ENCODE results near the gene PCDHA5. TPM values are rescaled to one million over a fixed set of nuclear protein-coding genes. Genes with fewer than 3 reads are reported as not detected.
"Not testable (repeated sequence)": the region's sequence is repeated elsewhere in the genome, so short reads cannot be mapped to it uniquely, and the experiment has no call there.

Gene PCDHA5
- total RNA-seq, 2 donors from 2014 or later: 2.3 to 4.0 TPM

DNA sequence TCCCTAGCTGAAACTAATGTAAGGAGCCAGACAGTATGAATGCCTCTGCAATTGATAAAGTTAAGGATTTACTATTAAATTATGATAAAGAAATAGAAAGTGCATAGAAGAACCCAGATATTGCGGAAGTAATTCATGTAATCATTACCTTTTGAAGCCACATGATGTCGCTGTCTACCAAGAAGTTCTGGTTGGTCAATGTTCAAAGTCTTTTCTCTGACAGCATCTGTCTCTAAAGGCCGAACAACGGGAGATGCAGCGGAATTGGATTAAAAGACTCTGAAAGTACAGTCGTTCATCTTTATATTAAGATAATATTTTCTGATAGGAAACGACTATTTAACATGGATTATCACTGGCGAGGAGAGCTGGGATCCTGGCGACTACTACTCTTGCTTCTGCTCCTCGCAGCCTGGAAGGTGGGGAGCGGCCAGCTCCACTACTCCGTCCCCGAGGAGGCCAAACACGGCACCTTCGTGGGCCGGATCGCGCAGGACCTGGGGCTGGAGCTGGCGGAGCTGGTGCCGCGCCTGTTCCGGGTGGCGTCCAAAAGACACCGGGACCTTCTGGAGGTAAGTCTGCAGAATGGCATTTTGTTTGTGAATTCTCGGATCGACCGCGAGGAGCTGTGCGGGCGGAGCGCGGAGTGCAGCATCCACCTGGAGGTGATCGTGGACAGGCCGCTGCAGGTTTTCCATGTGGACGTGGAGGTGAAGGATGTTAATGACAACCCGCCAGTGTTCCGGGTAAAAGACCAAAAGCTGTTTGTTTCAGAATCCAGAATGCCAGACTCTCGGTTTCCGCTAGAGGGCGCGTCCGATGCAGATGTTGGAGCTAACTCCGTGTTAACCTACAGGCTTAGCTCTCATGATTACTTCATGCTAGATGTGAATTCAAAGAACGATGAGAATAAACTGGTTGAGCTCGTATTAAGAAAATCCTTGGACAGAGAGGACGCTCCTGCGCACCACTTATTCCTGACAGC, 19.9 kb downstream of the PCDHA5 start, which contains the start of gene PCDHA8:
TSS of gene PCDHA8 (plus strand) at position 210 of the 985 bp plus-strand sequence. CDS start at position 345, 135 bp downstream.
- TF ChIP-seq, protein P1, sequence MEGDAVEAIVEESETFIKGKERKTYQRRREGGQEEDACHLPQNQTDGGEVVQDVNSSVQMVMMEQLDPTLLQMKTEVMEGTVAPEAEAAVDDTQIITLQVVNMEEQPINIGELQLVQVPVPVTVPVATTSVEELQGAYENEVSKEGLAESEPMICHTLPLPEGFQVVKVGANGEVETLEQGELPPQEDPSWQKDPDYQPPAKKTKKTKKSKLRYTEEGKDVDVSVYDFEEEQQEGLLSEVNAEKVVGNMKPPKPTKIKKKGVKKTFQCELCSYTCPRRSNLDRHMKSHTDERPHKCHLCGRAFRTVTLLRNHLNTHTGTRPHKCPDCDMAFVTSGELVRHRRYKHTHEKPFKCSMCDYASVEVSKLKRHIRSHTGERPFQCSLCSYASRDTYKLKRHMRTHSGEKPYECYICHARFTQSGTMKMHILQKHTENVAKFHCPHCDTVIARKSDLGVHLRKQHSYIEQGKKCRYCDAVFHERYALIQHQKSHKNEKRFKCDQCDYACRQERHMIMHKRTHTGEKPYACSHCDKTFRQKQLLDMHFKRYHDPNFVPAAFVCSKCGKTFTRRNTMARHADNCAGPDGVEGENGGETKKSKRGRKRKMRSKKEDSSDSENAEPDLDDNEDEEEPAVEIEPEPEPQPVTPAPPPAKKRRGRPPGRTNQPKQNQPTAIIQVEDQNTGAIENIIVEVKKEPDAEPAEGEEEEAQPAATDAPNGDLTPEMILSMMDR (IDR thresholded peaks at IDR 0.05): no peak
- no peak for TF ChIP-seq POLR2A (IDR thresholded peaks at IDR 0.05)
- Histone ChIP-seq H3K36me3 (replicated peaks in 1 of 2; ENCODE audit: insufficient read depth in 1 of 2, low read depth in 2 of 2) (no peaks in the 10 kb centered on the region), H3K9me3 (peaks cover 0 to 27% (median 0%) of the 10 kb centered on the region in 3 donors), H3K4me3 (no peak within 1 kb of the TSS), H3K4me1 (no peaks in the 10 kb centered on the region), H3K27me3 (no peaks in the 10 kb centered on the region), H3K27ac (no peak within 1 kb of the TSS)
- DNase-seq: no peak
- 17 to 25% methylated on average over 38 to 47 of the region's 47 CpGs for WGBS, 2 donors
- no peak for ATAC-seq
- intact Hi-C loops (cut with DNase I): no loop called here

DNA sequence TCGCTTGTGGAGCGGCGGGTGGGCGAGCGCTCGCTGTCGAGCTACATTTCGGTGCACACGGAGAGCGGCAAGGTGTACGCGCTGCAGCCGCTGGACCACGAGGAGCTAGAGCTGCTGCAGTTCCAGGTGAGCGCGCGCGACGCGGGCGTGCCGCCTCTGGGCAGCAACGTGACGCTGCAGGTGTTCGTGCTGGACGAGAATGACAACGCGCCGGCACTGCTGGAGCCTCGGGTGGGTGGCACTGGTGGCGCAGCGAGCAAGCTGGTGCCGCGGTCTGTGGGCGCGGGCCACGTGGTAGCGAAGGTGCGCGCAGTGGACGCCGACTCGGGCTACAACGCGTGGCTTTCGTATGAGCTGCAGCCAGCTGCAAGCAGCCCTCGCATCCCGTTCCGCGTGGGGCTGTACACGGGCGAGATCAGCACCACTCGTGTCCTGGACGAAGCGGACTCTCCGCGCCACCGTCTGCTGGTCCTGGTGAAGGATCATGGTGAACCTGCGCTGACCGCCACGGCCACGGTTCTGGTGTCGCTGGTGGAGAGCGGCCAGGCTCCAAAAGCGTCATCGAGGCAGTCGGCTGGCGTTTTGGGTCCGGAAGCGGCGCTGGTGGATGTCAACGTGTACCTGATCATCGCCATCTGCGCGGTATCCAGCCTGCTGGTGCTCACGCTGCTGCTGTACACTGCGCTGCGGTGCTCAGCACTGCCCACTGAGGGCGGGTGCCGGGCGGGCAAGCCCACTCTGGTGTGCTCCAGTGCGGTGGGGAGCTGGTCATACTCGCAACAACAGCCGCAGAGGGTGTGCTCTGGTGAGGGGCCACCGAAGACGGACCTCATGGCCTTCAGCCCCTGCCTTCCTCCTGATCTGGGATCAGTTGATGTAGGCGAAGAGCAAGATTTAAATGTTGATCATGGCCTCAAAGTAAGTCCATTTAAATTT, 21.7 kb downstream of the PCDHA5 start:
- DNase-seq (no peak), ATAC-seq (no peak)
- H3K4me3 ChIP-seq: no peak overlapping the region
- H3K36me3 ChIP-seq (replicated peaks in 1 of 2; ENCODE audit: insufficient read depth in 1 of 2, low read depth in 2 of 2): no peaks in the 10 kb centered on the region
- TF ChIP-seq, protein P1 (IDR thresholded peaks at IDR 0.05): no peak
- no peak for TF ChIP-seq POLR2A (IDR thresholded peaks at IDR 0.05)
- H3K4me1 ChIP-seq: no peaks in the 10 kb centered on the region
- 35 to 45% methylated on average over 21 to 83 of the region's 87 CpGs for WGBS, 2 donors
- no peak overlapping the region for H3K27ac ChIP-seq
- H3K27me3 ChIP-seq: no peaks in the 10 kb centered on the region
- peaks cover 0 to 31% (median 0%) of the 10 kb centered on the region in 3 donors for H3K9me3 ChIP-seq
- intact Hi-C loops (cut with DNase I): no loop called here

DNA sequence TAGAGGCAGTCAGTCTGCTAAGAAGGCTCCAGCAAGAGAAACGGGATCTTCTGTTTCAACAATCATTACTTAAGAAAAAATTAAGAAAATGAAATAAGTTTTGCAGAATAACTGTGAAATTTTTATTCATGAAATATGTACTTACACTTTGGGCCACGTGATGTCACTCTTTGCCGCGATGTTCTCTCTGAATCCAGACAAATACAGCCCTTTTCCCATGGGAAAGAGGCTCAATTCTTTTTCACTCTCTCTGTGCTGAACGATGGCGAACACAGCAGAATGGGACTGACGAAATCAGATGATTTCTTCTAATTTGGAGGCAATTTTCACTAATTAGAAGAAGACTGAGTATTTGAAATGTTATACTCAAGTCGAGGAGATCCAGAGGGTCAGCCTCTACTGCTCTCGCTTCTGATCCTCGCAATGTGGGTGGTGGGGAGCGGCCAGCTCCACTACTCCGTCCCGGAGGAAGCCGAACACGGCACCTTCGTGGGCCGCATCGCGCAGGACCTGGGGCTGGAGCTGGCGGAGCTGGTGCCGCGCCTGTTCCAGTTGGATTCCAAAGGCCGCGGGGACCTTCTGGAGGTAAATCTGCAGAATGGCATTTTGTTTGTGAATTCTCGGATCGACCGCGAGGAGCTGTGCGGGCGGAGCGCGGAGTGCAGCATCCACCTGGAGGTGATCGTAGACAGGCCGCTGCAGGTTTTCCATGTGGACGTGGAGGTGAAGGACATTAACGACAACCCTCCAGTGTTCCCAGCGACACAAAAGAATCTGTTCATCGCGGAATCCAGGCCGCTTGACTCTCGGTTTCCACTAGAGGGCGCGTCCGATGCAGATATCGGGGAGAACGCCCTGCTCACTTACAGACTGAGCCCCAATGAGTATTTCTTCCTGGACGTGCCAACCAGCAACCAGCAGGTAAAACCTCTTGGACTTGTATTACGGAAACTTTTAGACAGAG, 27.0 kb downstream of the PCDHA5 start, which contains the start of gene PCDHA9:
TSS of gene PCDHA9 (plus strand) at position 244 of the 964 bp plus-strand sequence. CDS start at position 358, 114 bp downstream.
- H3K36me3 ChIP-seq (replicated peaks in 1 of 2; ENCODE audit: insufficient read depth in 1 of 2, low read depth in 2 of 2); ATAC-seq; DNase-seq; H3K27me3 ChIP-seq; intact Hi-C loops (cut with DNase I); H3K4me3 ChIP-seq; H3K27ac ChIP-seq; H3K4me1 ChIP-seq: not testable (repeated sequence)
- 13 to 17% methylated on average over 10 to 37 of the region's 48 CpGs for WGBS, 2 donors
- H3K9me3 ChIP-seq: peaks cover 0 to 25% (median 0%) of the 10 kb centered on the region in 3 donors

DNA sequence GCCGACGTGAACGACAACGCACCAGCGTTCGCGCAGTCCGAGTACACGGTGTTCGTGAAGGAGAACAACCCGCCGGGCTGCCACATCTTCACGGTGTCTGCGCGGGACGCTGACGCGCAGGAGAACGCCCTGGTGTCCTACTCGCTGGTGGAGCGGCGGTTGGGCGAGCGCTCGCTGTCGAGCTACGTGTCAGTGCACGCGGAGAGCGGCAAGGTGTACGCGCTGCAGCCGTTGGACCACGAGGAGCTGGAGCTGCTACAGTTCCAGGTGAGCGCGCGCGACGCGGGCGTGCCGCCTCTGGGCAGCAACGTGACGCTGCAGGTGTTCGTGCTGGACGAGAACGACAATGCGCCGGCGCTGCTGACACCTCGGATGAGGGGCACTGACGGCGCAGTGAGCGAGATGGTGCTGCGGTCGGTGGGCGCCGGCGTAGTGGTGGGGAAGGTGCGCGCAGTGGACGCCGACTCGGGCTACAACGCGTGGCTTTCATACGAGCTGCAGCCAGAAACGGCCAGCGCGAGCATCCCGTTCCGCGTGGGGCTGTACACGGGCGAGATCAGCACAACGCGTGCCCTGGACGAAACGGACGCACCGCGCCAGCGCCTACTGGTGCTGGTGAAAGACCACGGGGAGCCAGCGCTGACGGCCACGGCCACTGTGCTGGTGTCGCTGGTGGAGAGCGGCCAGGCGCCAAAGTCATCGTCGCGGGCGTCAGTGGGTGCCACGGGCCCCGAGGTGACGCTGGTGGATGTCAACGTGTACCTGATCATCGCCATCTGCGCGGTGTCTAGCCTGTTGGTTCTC, 28.6 kb downstream of the PCDHA5 start:
- H3K4me1 ChIP-seq; H3K27me3 ChIP-seq; ATAC-seq; DNase-seq; H3K4me3 ChIP-seq; intact Hi-C loops (cut with DNase I); H3K27ac ChIP-seq; H3K36me3 ChIP-seq (replicated peaks in 1 of 2; ENCODE audit: insufficient read depth in 1 of 2, low read depth in 2 of 2): not testable (repeated sequence)
- H3K9me3 ChIP-seq: peaks cover 0 to 23% (median 0%) of the 10 kb centered on the region in 3 donors
- 42 to 50% methylated on average over 18 to 93 of the region's 101 CpGs for WGBS, 2 donors

Measured in body of pancreas (tissue), 4 donors.